Stimulated activated CD4-positive, alpha-beta T cell treated with anti-CD3 and anti-CD28 coated beads, Interleukin-2, amount 100 ng/mL, for 48 hours (primary cell): Measurements from ENCODE around the gene AKTIP.
A peak's percentile ranks its signal among the peaks of the same experiment; 100 is the strongest.

Experiments
- DNase-seq, 2 donors: peaks; one replicate each; pipeline ENCODE4 v3.0.0-alpha.2; 2020

The AKTIP gene

DNA sequence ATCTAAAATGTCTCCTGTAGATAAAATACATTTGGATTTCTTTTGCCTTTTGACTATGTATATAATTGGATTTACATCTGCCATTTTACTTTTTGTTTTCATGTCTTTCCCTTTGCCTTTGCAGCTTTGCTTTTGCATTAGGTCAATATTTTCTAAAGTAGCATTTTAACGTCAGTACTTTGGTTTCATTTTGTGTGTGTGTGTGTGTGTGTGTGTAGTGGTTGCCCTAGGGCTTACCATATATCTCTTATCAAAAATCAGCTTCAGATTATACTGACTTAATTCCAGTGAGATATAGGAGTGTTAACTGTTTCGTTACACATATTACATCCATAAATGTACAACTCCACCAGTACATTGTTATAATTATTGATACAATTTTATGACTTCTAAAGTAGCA is 26.1 kb downstream of the AKTIP start:
- no peak for DNase-seq

DNA sequence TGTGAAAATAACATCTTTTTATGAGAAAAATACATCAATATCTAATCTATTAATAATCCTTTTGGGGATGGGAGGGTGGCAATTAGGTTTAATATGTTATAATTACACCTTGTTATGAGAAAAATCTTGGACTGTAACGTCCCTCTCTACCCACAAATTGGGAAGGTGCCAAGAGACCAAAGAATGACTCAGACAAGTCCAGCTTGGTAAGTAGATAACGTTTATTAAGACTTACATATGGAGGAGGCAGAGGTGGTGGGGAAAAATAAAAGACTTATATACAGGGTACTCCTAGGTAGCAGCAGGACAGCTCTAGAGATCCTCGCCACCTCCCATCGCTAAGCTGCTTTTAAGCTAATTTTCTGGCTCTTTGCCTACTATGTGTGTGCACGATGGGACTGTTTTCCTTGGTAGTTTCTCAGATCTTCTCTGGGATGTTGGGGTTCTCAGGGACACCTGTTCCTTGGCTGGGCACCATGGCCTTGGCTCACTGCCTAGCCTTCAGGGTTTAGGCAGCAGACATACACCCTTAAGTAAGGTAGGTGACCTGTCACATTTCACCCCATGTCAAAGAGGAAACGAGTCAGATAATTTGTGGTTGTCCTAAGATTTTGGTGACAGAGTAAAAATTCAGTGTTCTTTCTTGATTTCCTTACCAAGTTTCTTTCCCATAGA is 37.3 kb downstream of the AKTIP start:
- no peak for DNase-seq

DNA sequence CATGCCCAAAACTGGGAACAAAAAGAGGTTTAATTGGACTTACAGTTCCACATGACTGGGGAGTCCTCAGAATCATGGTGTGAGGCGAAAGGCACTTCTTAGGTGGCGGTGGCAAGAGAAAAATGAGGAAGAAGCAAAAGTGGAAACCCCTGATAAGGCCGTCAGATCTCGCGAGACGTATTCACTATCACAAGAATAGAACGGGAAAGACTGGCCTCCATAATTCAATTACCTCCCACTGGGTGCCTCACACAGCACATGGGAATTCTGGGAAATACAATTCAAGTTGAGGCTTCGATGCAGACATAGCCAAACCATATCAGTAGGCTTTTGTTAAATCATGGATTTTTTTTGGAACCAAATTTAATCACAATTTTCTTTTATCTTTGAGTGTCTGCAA is 44.4 kb downstream of the AKTIP start:
- no peak for DNase-seq

DNA sequence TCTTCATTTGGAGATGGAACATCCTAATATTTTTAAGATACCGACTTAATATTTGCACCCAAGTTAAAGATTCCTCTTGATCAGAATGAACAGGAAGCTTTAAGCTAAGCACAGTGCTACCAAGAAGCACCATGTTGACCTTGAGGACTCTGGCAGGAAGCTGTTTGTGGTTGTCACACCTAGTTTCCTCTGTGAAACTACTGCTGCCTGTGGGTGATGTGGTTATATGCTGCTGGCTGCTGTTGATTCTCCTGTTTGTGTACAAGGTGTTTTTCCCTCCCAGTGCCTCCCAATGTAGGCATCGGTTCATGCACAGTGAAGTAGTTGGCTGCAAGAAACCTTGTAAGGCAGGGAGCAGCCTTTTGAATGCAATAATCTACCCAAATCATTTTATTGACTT is 45.3 kb downstream of the AKTIP start:
- peak; percentile 29 to 46 for DNase-seq

DNA sequence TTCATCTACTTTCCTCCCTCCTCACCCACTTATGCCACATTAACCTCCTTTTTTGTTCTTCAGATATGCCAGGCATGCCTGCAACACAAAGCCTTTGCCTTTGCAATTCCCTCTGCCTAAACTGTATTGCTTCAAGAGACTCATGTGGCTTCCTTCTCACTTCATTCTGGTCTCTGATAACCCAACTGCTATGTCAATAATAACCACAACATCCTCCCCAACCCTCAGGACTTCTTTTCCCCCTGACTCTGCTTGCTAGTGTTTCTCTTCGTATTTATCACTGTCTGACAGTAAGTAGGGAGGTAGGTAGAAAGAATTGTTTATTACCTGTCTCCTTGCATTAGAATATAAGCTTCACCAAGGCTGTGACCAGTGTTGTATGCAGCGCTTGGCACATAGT is 46.4 kb downstream of the AKTIP start:
- no peak for DNase-seq

DNA sequence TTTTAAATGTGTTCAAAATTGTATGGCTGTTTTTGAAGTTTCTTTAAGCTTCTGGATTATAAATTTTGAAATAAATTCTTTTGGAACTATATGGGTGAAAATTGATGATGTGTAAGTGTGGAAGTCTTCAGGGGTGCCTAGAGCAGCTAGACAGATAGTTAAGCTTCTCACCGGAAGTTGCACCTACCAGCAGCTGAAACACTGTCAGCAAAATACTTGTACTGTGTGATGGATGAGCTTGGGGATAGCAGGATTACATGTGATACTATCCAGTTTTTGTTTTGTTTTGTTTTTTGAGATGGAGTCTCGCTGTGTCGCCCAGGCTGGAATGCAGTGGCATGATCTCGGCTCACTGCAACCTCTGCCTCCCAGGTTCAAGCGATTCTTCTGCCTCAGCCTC is 49.1 kb downstream of the AKTIP start:
- no peak for DNase-seq

DNA sequence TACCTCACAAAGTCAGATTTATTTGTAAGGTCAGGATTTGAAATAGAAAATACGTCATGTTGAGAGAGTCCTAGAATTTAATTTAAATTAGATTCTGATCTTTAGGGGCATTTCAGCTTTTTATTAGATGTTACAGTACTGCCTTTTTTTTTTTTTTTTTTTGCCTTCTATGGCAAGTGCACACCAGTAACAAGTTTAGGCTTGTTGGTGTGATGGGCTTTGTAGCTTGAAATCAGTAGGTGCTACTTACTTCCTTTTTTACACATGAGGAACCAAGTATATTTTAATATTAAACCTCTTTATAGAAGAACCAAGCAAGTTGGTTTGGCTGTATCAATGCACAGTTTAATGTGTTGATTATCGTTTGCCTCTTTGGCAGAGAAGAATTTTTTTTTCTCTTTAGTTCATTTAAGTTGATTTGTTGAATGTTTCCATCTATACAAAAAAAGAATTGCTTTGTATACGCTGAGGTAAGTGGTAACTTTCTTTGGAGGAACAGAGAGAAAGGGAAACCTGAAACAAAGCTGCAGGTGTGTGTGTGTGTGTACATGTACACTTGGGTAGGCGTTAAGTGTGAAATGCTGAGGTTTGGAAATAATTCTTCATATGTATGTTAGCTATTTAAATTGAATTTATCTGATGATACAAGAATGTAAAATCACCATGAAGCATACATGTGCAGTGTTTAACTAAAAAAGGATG is 53.0 kb downstream of the AKTIP start:
- DNase-seq = no peak

DNA sequence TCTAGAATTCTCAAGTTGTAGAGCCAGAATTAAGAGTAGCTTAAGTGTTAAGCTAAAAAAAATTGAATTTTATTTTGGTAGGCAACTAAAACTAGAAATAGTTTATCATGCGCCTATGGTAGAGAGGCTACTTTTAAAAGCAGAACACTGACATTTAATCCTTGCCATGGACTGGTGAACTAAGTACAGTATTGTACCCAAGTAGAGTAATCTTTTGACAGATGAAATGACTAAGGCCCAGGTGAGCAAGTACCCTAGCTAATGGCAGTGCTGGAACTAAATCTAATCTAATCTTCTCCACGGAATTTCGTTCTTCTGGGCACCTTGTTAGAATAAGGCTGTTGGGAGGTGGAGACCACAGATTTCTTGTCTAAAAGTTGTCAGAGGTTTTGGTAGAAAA is 56.9 kb downstream of the AKTIP start:
- DNase-seq = no peak

DNA sequence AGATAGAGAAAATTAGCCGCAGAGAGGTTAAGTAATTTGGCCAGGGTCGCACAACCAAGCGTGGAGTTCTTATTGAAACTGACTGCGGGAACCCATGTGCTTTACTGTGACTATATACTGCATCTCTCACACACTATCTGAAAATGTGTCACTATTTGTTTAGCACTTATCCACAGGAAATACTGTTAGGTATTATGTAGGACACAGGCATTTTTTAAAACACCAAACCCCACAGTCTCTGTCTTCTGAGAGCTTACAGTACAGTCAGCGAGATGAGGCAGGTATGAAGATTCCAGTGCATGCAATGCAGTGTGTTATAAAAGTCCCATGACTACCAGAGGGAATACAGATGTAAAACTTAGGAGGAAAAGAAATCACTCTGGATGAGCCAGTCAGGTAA is 57.5 kb downstream of the AKTIP start:
- DNase-seq = no peak
